ENCODE measurements around the gene ZSCAN4.

Gene ZSCAN4

GRCh38 chr19:57641715-57642234, 27.0 kb upstream of the ZSCAN4 start:
- DNase-seq (ENCODE audit: low read depth), result no peak
- no peak overlapping the region for H3K4me3 ChIP-seq (ENCODE audit: low read depth, low read length)
- no peak for TF ChIP-seq CTCF (IDR thresholded peaks at IDR 0.05; ENCODE audit: insufficient read depth, low read depth, low read length, missing control alignments)

- TF ChIP-seq CTCF (IDR thresholded peaks at IDR 0.05; ENCODE audit: insufficient read depth, low read depth, low read length, missing control alignments), result no peak
- no peak for DNase-seq (ENCODE audit: low read depth)
Measured at GRCh38 chr19:57642396-57643046, 26.2 kb upstream of the ZSCAN4 start.

GRCh38 chr19:57643734-57644133, 25.0 kb upstream of the ZSCAN4 start:
- no peak for TF ChIP-seq CTCF (IDR thresholded peaks at IDR 0.05; ENCODE audit: insufficient read depth, low read depth, low read length, missing control alignments)
- H3K4me3 ChIP-seq (ENCODE audit: low read depth, low read length), result no peak overlapping the region
- no peak for DNase-seq (ENCODE audit: low read depth)

More at GRCh38 chr19:57642396-57643046, 26.2 kb upstream of the ZSCAN4 start:
- no peak overlapping the region for H3K4me3 ChIP-seq (ENCODE audit: low read depth, low read length)

GRCh38 chr19:57648331-57649003, 20.3 kb upstream of the ZSCAN4 start:
- no peak overlapping the region for H3K4me3 ChIP-seq (ENCODE audit: low read depth, low read length)
- no peak for TF ChIP-seq CTCF (IDR thresholded peaks at IDR 0.05; ENCODE audit: insufficient read depth, low read depth, low read length, missing control alignments)
- no peak for DNase-seq (ENCODE audit: low read depth)

GRCh38 chr19:57651654-57651996, 17.1 kb upstream of the ZSCAN4 start:
- no peak for DNase-seq (ENCODE audit: low read depth)
- no peak for TF ChIP-seq CTCF (IDR thresholded peaks at IDR 0.05; ENCODE audit: insufficient read depth, low read depth, low read length, missing control alignments)
- no peak overlapping the region for H3K4me3 ChIP-seq (ENCODE audit: low read depth, low read length)

GRCh38 chr19:57653689-57654088, 15.0 kb upstream of the ZSCAN4 start:
- H3K4me3 ChIP-seq (ENCODE audit: low read depth, low read length), result no peak overlapping the region
- no peak for DNase-seq (ENCODE audit: low read depth)
- no peak for TF ChIP-seq CTCF (IDR thresholded peaks at IDR 0.05; ENCODE audit: insufficient read depth, low read depth, low read length, missing control alignments)

Measured in GM12865 (cell line).